ENCODE results near the gene TMEM126A.
"Not testable (repeated sequence)": the region's sequence is repeated elsewhere in the genome, so short reads cannot be mapped to it uniquely, and the experiment has no call there.

Gene TMEM126A

DNA sequence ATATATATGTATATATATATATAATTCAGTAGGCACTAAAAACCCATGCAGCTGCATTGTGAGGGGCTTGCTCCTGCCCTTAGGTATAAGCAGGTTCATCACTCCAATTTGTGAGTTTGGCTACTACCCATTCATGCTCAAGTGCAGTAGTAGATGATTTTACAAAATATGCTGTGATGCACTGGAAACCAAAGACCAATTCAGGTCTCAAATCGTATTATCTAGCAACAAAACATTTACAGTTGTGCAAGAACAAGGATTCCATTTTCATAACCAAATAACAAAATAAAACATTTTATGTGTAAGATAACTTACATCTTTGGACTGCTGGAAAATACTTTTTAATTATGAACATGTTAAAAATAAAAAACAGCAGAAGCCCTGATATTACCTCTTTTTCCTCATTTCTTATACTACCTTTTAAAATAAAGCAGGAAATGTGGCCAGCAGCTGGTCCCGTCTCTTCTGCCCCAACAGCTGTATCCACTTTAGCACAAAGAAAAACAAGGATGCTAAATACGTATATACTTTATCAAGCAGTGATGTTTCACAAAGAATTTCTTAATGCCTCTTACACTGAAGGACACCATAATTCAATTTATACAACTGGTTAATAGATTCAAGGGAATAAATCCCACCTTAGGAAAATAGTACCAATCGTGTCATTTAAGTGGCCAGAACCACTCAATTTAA, 14.4 kb downstream of the TMEM126A start:
- no peak for DNase-seq

DNA sequence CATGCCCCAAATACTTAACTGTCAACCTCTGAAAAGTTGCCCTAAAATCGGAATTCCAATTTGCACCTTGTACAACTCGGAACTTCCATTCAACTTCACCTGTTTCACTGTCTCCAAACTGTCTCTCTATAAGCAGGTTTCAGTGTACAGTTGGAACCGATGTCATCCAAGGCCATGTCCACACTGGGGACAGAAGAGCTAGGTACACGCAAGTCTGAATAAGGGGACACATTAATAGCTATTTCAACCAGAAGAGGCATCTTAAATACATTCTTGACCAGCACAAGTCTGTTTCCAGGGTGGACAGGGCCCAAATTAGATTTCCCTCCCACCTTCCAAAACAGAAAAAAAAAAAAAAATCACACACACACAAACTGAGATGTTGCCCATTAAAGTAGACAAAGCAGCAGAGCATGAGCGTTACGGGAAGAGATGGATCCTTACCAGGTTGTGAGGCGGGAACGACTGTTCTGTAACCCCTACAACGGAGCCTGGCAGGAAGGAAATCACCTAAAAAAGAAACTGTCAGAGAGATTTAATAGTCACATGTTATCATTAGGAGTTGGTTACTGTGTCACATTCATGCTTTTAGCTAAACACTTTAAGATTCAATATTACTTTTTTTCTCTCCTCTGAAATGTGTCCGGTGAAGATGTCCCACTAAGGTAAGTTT, 15.4 kb downstream of the TMEM126A start:
- DNase-seq = peak in 1 of 2 experiments; percentile 48

DNA sequence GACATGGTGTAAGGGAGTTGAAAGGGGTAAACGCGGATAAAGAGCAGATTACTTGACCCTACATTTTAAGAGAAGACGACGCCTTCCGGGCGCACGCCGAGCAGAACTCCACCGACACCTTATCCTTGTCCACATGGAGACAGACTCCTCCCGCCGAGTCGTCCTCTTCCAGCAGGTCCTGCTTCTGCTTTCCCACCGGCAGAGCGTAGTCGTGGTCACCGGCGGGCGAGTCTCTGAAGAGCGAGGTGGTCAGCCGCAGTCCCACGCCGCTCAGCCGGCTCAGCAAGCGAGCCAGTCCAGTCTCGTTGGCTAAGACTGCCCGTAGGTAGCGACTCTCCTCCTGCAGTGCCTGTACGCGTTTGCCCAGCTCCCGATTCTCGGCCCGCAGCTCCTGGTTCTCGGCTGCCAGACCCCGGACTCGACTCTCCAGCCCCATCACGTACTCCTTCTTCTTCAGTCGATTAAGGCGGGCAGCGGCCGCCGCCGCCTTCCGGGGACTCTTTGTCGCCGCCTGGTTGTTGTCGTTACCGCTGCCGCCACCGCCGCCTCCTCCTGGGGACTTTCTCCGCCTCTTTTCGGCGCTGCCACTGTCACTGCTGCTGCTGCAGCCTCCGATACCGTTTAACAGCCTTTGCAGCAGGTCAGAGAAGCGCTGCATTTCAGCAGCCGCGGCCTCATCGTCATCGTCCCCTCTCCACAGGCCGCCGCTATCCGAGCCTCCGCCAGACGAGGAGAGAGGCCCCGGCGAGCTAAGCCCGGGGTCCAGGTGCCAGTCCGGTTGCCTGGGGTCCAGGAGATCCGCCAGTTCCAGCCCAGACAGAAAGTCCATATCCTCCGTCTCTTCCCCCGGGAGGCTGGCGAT, 16.2 kb downstream of the TMEM126A start:
- DNase-seq = peak in 1 of 2 experiments; percentile 74

- peak; percentile 91 to 92 for DNase-seq
Observed at GRCh38 chr11:85664615-85665481, 17.1 kb downstream of the TMEM126A start, which contains the start of gene CREBZF. Gene CREBZF (minus strand): TSS chr11:85665129. CDS start chr11:85664875, 254 bp downstream.

GRCh38 chr11:85665733-85666132, 18.0 kb downstream of the TMEM126A start:
- no peak for DNase-seq

GRCh38 chr11:85666687-85667086, 18.9 kb downstream of the TMEM126A start:
- no peak for DNase-seq

GRCh38 chr11:85668157-85668556, 20.4 kb downstream of the TMEM126A start:
- no peak for DNase-seq

DNA sequence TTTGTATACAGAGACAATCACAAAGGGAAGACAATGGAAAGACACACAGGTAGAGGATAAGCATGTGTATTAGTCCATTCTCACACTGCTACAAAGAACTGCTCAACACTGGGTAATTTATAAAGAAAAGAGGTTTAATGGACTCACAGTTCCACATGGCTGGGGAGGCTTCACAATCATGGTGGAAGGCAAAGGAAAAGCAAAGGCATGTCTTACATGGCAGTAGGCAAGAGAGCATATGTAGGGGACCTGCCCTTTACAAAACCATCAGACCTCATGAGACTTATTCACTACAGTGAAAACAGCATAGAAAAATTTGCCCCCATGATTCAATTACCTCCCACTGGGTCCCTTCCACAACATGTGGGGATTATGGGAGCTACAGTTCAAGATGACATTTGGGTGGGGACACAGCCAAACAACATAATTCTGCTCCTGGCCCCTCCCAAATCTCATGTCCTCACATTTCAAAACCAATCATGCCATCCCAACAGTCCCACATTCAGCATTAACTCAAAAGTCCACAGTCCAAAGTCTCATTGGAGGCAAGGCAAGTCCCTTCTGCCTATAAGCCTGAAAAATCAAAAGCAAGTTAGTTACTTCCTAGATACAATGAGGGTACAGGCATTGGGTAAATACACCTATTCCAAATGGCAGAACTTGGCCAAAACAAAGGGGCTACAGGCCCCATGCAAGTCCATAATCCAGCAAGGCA, 23.3 kb downstream of the TMEM126A start:
- DNase-seq = not testable (repeated sequence)

- DNase-seq = no peak
Observed at GRCh38 chr11:85672105-85672902, 24.5 kb downstream of the TMEM126A start.

DNA sequence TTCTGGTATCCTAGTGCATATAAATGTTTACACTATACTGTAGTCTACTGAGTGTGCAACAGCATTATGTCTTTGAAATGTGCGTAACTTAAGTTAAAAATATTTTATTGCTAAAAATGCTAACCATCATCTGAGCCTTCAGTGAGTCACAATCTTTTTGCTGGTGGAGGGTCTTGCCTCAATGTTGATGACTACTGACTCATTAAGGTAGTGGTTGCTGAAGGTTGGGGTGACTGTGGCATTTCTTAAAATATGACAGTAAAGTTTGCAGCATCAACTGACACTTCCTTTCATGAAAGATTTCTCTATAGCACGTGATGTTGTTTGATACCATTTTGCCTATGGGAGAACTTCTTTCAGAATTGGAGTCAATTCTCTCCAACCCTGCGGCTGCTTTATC, 25.6 kb downstream of the TMEM126A start:
- no peak for DNase-seq

- DNase-seq = no peak
Observed at GRCh38 chr11:85679576-85679975, 31.8 kb downstream of the TMEM126A start.

DNA sequence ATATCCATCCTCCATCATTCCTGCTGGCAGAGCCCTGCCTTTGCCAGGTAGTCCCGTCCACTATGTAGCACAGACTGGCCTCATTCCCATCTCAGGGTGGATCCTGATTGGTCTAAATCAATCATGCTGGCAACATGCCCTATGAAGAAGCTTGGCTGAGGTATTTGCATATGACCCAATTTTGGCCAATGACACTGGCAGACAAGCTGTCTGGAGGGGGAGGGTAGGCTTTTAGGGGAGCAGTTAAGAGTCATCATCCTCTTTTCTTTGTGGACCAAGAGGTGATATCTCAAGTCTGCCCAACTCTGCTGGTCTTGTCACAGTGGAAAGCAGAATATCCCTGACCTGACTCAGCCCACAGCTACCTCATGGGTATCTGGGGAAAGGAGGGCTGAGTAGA, 33.1 kb downstream of the TMEM126A start:
- no peak for DNase-seq

DNA sequence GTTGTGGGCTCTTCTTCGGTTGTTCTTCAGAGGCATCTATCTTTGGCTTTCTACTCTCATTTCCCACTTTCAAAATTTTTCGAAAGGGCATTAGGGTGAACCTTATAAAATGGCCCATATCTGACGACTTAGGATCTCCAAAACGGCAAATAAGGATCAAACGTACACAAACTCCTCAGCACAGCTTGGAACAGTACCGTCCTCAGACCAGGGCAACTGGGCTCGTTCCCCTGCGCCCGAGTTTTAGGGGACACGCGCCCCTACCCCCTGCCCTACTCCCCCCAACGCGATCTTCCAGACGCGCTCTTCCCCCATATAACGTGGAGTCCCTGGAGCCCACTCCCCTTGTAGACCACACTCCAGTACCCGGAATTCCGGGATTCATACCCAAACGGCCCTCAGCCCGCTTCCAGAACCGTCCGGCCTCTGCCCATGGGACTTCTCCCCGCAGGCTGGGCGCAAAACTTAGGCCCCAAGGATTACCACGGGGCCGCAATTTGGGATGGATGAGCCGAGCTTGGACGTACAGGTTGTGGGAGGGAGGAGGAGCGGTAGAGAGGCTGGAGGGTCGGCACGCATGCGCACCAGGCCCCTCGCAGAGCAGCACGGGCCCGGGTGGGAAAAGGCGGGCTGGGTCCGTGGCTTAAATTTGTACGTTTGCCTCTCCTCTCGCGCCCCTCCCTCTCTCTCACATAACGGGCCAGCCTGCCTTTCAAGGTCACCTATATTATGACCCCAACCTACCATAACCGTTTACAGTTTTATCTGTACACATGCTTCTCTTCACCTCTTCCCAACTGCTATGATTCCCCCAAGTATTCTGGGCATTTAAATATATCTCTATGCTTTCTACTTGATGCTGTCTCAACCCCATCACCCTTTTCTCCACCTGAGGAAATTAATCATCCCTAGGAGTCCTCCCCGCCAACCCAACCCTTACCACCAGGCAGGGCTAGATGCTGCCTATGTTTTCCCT, 34.9 kb downstream of the TMEM126A start:
- no peak for DNase-seq

GRCh38 chr11:85685125-85685819, 37.5 kb downstream of the TMEM126A start:
- no peak for DNase-seq

DNA sequence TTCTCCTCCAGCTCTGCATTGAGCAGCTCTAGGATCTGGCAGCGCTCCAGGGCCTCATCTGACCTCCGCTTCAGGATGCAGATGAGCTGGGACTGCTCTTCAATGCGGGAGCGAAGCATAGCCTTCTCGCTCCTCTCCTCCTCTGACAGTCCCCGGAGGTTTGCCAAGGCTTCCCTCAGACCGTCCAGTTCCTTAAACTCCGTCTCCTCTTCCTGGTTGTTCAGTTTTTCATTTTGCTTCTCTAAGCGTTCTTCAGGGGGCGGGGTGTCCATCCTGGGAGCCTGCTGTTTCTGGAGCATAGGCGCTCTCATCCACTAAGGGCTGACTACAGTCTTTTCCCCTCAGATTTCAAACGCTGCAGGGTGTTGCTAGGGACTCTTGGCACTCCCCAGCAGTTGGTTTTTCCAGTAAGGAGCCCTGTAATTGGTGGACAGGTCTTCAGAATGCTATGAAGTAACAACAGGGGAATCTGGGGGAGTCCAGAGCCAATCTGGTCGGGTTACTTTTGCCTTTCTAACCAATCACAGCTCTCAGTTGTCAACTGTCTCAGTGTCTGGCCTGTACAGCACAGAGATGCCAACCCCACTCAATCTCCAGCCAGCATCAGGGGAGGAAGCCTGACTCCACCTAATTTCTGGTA, 38.2 kb downstream of the TMEM126A start, which contains the start of gene CCDC89:
CCDC89 (minus strand) TSS at position 376 of the 640 bp plus-strand sequence; CDS start at position 311, 65 bp downstream.
- no peak for DNase-seq

DNA sequence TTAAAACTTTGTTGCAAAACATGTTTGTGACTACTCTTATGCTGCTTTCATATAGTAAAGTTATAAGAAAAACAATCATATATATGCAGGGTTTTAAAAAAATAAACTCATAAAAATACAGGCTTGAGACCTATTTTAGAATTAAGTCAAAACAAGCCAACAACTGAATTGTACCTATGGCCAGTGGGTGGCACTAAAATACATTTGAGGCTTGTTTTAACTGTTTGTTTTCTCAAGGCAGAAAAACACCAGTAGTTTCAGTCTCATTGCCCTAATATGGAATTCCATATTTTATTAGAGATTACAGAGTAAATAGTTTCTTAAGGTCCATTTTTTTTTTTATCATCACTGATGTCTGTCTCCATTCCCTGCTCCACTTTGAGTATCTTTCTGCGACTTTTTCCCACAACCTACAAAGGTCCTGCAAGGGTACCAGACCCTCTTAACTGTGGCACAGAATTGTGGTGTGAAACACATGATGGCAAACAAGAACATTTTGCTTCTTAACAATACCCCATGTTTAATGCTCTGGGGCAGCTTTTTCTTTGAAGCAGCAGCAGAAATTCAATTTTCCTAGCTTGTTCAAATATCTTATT, 46.7 kb downstream of the TMEM126A start:
- DNase-seq = peak in 1 of 2 experiments; percentile 49

DNA sequence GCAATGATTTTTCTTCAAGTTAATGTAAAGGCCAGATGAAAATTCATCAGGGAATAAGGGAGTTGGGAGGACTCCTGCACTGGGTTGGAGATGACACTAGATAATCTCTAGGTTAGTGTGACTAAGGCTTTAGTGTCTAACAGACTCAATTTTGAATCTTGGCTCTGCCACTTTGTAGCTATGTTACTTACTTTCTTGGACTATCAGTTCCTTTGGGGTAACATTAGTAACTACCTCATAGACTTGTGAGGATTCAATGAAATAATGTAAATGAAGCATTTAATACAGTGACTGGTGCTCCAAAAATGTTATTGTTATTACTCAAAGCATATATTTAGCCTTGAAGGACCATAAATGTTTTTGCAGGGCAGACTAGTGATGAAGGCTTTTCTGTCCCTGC, 47.8 kb downstream of the TMEM126A start:
- no peak for DNase-seq

GRCh38 chr11:85697747-85698146, 50.0 kb downstream of the TMEM126A start:
- DNase-seq = no peak
